Esophagus squamous epithelium (tissue), 5 donors: ENCODE data around the gene ARMS2. TPM values are rescaled to one million over a fixed set of nuclear protein-coding genes. Genes with fewer than 3 reads are reported as not detected.

Experiments used
- DNase-seq: peaks from one replicate; lab custom pipeline; 2025; lab: John Stamatoyannopoulos, UW
- H3K27ac ChIP-seq, 4 donors: fragments of 200-600 bp; sonication (generic); one replicate each; pipeline ENCODE4 v1.5.1; 2016 to 2019; ENCODE audit warnings: mild to moderate bottlenecking in 1 of 4
- H3K27me3 ChIP-seq, 4 donors: fragments of 200-600 bp; sonication (generic); 1 replicate in 3 of 4; 2 replicates in 1 of 4; pipeline versions ENCODE4 v1.5.1 to v1.6.0; 2017 to 2021; ENCODE audit warnings: antibody characterized with exemption in 1 of 4
- H3K36me3 ChIP-seq, 3 donors: fragments of 200-600 bp; sonication (generic); one replicate each; pipeline ENCODE4 v1.5.1; 2016 to 2019
- H3K4me1 ChIP-seq, 3 donors: fragments of 200-600 bp; sonication (generic); one replicate each; pipeline ENCODE4 v1.5.1; 2017 to 2019
- H3K4me3 ChIP-seq, 4 donors: fragments of 200-600 bp; sonication (generic); 1 replicate in 3 of 4; 2 replicates in 1 of 4; pipeline ENCODE4 v1.5.1; 2016 to 2019; ENCODE audit warnings: mild to moderate bottlenecking in 2 of 4, moderate library complexity in 1 of 4
- H3K9me3 ChIP-seq, 3 donors: fragments of 200-600 bp; sonication (generic); one replicate each; pipeline ENCODE4 v1.5.1; 2016 to 2019
- CTCF ChIP-seq, 6 experiments: fragments of 450-650 bp in 4 of 6; fragments of 200-600 bp in 2 of 6; sonication (generic) in 2 of 6; IDR thresholded peaks; one replicate each; pipeline ENCODE4 v1.5.1; 2016 to 2019; ENCODE audit warnings: antibody characterized with exemption in 6 of 6, mild to moderate bottlenecking in 4 of 6, moderate library complexity in 4 of 6
- POLR2A ChIP-seq, 4 donors: fragments of 450-650 bp; IDR thresholded peaks; one replicate each; pipeline ENCODE4 v1.6.1; 2017; ENCODE audit warnings: antibody characterized with exemption in 4 of 4, mild to moderate bottlenecking in 4 of 4, moderate library complexity in 3 of 4
- WGBS, 2 donors: methylation state at CpG; one replicate each; pipeline ENCODE4 v1.1.5; 2018; 5-methylcytosine and 5-hydroxymethylcytosine counted together
- intact Hi-C: fragments of 100-400 bp; cut with DNase I; formaldehyde crosslinking; loops from one replicate; pipeline ENCODE4 v1.15.0; 2022
- total RNA-seq, 4 donors: library from RNA; depleted of rRNA; stranded (reverse); fragments of >200 nt; gene quantifications; one replicate each; pipeline ENCODE4 v1.1.0, GENCODE V29; 2016
- donor health status: DM: yes; HTN: yes; CAD: no.

ARMS2 gene
- total RNA-seq, 4 donors from 2014 or later: not detected

GRCh38 chr10:122464586-122464985 is 10.1 kb downstream of the ARMS2 start:
- Histone ChIP-seq H3K27ac (no peak overlapping the region), H3K4me3 (no peak overlapping the region), H3K36me3 (no peaks in the 10 kb centered on the region), H3K9me3 (no peaks in the 10 kb centered on the region), H3K27me3 (peaks cover 0 to 56% (median 0%) of the 10 kb centered on the region in 4 donors), H3K4me1 (peaks cover 18 to 62% (median 27%) of the 10 kb centered on the region in 3 donors)
- 84 to 90% methylated on average over 8 to 10 of the region's 11 CpGs for WGBS, 2 donors
- intact Hi-C loops: no loop called here
- no peak for TF ChIP-seq CTCF (IDR thresholded peaks at IDR 0.05)
- TF ChIP-seq POLR2A (IDR thresholded peaks at IDR 0.05): no peak
- DNase-seq: no peak

- TF ChIP-seq CTCF (IDR thresholded peaks at IDR 0.05): no peak
- no peak for TF ChIP-seq POLR2A (IDR thresholded peaks at IDR 0.05)
- intact Hi-C loops: no loop called here
- 71 to 82% methylated on average over 5 to 6 of the region's 6 CpGs for WGBS, 2 donors
Measured at GRCh38 chr10:122465401-122466040, 11.1 kb downstream of the ARMS2 start.

GRCh38 chr10:122466951-122467381 is 12.5 kb downstream of the ARMS2 start:
- H3K27me3 ChIP-seq: peaks cover 0 to 35% (median 0%) of the 10 kb centered on the region in 4 donors
- H3K36me3 ChIP-seq: no peaks in the 10 kb centered on the region
- intact Hi-C loops: no loop called here
- H3K27ac ChIP-seq: no peak overlapping the region
- peaks cover 11 to 49% (median 20%) of the 10 kb centered on the region in 3 donors for H3K4me1 ChIP-seq
- H3K4me3 ChIP-seq: no peak overlapping the region
- WGBS, 2 donors: 69 to 75% methylated on average over 5 to 8 of the region's 8 CpGs
- H3K9me3 ChIP-seq: no peaks in the 10 kb centered on the region
- DNase-seq: no peak
- TF ChIP-seq CTCF (IDR thresholded peaks at IDR 0.05): no peak
- no peak for TF ChIP-seq POLR2A (IDR thresholded peaks at IDR 0.05)

More at GRCh38 chr10:122465401-122466040, 11.1 kb downstream of the ARMS2 start:
- no peak overlapping the region for H3K27ac ChIP-seq
- peaks cover 16 to 58% (median 24%) of the 10 kb centered on the region in 3 donors for H3K4me1 ChIP-seq
- H3K36me3 ChIP-seq: no peaks in the 10 kb centered on the region
- H3K4me3 ChIP-seq: no peak overlapping the region
- DNase-seq: no peak
- peaks cover 0 to 47% (median 0%) of the 10 kb centered on the region in 4 donors for H3K27me3 ChIP-seq
- H3K9me3 ChIP-seq: no peaks in the 10 kb centered on the region

GRCh38 chr10:122467701-122468100 is 13.2 kb downstream of the ARMS2 start:
- Histone ChIP-seq H3K36me3 (no peaks in the 10 kb centered on the region), H3K4me3 (no peak overlapping the region), H3K9me3 (no peaks in the 10 kb centered on the region), H3K4me1 (peaks cover 11 to 43% (median 20%) of the 10 kb centered on the region in 3 donors), H3K27ac (peak overlapping the region in 3 of 4 donors; percentile 72 to 86 (median 81)), H3K27me3 (peaks cover 0 to 27% (median 0%) of the 10 kb centered on the region in 4 donors)
- intact Hi-C loops: no loop called here
- 77 to 78% methylated on average over 6 of the region's 6 CpGs for WGBS, 2 donors
- TF ChIP-seq POLR2A (IDR thresholded peaks at IDR 0.05) (no peak), CTCF (IDR thresholded peaks at IDR 0.05) (no peak)
- no peak for DNase-seq

GRCh38 chr10:122468307-122468925 is 14.0 kb downstream of the ARMS2 start:
- 77 to 89% methylated on average over 5 of the region's 5 CpGs for WGBS, 2 donors
- Histone ChIP-seq H3K36me3 (no peaks in the 10 kb centered on the region), H3K4me1 (peaks cover 11 to 35% (median 20%) of the 10 kb centered on the region in 3 donors), H3K27ac (peak overlapping the region in 3 of 4 donors; percentile 72 to 86 (median 81)), H3K27me3 (peaks cover 0 to 20% (median 0%) of the 10 kb centered on the region in 4 donors), H3K4me3 (no peak overlapping the region), H3K9me3 (no peaks in the 10 kb centered on the region)
- intact Hi-C loops: no loop called here
- no peak for DNase-seq
- TF ChIP-seq CTCF (IDR thresholded peaks at IDR 0.05) (no peak), POLR2A (IDR thresholded peaks at IDR 0.05) (no peak)
